HG02763 (cell line): ENCODE results near the gene TMPRSS3.

Experiments used
- ATAC-seq: cut with Tn5 transposase; IDR thresholded peaks from one replicate; pipeline ENCODE4 v1.9.1; 2021; ENCODE audit warnings: mild to moderate bottlenecking, moderate library complexity; ENCODE audit not compliant: unreplicated experiment

The TMPRSS3 gene

DNA sequence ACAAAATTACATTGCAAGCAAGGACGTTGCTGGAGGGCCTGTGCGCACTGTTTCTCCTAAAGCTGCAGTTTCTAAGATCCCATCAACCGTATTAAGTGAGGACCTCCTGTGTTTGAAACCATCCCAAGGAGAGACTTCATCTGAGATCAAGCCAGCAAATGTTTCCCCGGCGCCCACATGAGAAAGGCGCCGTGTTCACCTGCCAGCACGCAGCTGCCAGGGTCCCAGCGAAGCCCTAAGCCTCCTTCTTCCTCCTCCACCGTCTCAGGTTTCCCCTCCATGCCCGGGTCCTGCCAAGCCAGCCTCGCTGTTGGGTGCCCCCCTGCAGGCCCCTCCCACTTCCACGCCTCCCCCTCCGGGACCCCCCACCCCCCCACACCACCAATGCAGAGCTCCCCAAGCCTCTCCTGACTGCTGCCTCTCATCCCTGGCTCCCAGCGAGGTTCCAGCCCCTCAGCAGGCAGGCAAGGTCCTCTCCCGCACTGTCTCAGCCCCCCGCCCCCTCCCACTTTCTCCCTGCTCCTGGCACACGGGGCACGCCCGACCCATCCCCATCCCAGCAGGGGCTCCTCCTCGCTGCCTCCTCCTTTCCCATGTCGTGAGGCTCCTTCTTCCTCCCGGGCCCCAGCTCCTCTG, 20.9 kb downstream of the TMPRSS3 start:
- no peak for ATAC-seq

DNA sequence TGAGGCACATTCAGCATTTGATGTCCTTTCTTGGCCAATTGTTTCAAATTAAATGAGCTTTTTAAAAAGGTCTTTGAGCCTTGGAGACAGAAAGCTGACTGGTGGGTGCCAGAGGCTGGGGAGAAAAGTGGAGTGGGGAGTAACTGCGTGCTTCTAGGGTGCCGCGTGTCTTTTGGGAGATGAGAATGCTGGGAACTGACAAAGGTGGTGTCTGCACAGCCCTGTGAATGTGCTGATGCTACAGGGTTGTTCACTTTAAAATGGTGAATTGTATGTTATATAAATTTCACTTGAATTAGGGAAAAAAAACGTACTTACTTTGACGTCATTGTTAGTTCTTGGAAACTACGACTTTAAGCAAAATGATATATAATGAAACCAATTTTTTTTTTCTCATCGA, 21.4 kb downstream of the TMPRSS3 start:
- ATAC-seq, result no peak

DNA sequence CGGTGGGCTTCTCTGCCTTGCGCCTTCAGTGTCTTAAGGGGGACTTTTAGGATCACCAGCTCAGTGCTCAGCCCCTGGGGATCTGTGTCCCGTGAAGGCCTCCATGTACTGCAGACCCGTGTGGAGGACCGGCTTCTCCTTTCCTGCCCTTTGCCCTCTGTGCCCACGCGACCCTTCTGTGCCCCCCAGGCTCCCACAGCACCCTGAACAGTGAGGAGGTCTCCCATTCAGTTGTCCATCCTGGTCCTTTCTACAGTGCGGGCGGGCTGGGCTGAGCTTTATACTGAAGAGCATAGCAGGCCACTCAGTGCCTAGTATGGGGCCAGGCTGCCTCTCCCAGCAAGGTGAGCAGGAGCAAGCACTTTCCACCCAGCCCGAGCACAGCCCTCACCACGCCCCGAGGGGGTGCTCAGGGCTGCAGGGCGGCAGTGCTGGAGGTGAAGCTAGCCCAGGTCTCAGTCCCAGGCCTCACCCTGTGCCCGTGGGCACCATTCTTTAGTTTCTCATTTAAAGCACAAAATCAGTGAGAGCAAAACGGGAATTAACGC, 21.9 kb downstream of the TMPRSS3 start:
- ATAC-seq, result no peak

DNA sequence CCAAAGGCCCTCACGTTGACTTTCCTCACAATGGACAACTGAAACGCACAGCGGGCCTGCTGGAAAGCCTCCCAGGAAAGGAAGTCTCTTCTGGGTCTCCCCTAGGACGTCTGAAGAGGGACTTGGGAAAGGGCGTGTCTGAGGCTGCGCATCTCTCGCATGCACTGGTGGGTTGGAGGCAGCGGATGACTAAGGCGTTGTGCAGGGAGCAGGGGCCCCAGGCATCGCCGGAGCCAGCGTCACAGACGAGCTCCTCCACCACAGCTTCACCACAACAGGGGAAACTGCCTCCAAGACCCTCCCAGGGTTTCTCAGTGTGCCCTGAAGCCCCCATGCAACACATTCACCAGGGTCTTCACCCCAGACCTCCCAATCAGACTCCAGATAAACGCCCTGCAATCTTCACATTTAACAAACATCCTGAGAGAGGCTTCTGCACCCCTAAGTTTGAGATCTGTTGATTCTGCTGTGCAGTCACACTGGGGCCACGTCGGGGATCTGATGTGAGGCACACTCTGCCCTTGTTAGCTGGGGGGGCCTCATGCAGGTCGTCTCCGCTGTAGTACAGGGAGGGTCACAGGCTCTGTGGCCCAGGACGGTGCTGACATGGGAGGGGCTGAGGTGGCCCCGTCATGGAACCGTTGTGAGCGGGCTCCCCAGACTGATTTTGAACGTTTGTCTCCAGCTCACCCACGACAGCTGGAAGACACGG, 22.5 kb downstream of the TMPRSS3 start:
- ATAC-seq, result no peak

DNA sequence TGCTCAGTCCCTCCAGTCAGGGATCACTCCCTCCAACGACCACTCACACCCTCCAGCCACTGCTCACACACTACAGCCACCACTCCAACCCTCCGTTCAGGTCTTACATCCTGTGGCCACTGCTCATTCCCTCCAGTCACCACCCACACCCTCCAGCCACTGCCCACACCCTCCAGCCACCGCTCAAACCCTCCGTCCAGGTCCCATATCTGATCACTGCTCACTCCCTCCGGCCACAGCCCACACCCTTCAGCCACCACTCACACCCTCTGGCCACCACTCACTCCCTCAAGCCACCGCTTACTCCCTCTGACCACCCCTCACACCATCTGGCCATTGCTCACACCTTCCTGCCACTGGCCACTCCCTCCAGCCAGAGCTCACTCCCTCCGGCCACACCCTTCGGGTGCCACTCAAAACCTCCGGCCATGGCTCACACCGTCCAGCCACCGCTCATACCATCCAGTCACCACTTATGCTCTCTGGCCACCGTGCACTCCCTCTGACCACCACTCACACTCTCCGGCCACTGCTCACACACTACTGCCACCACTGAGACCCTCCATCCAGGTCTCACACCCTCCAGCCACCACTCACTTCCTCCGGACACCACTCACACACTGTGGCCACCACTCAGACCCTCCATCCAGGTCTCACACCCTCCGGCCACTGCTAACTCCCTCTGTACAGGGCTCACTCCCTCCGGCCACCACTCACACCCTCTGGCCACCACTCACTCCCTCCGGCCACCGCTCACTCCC, 24.8 kb downstream of the TMPRSS3 start:
- no peak for ATAC-seq

DNA sequence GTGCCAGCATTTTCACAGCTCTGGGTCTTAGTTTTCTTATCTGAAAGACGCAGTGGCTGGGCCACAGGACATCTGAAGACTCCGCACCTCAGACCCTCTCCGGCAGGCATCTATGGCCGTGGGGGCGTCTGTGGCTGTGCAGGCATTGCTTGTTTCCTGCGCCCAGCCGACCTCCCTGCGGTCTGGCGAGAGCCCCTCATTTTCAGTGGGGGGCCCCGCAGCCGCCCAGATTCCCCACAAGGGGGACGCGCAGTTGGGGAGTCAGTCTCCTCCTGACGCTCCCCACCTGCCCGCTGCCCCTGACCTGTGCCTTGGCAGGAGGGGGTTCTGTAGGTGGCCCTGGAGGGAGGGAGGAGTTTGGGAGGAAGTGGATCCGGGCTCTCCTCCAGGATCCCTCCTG, 26.0 kb downstream of the TMPRSS3 start:
- no peak for ATAC-seq

DNA sequence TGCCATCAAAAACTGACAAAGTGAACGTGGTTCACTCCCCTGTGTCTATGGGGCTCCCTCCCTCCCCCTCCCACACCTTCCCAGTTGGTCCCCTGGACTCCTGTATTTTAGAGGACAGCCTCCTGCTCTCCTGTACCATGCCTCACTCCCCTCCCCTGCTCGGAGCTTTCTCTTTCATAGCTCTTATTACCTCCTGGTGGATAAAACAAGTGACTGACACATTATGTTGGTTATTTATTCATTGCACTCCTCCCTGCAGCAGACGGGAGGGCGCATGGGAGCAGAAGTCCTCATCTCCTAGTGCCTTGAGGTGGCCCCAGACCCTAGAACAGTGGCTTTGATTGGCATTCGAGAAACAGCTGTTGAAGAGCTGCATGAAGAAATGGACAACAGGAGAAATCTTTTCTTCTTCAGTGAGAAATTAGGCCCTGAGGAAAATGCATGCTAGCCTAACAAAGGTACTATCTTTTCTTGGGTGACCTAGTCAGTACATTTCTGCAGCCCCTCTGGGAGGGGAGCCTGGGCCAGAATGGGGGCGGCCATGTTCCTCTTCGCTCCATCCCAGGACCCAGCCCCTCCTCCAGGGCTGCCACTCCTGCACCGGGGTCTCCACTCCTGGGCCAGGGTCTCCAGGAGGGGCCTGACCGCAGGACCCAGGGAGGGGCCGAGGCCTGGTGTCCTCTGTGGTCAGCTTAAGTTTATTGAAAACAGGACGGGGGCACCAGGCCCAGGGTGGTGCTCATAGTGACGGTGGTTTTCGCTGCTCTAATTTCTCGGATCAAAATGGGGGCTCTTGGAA, 28.3 kb downstream of the TMPRSS3 start:
- ATAC-seq, result no peak

DNA sequence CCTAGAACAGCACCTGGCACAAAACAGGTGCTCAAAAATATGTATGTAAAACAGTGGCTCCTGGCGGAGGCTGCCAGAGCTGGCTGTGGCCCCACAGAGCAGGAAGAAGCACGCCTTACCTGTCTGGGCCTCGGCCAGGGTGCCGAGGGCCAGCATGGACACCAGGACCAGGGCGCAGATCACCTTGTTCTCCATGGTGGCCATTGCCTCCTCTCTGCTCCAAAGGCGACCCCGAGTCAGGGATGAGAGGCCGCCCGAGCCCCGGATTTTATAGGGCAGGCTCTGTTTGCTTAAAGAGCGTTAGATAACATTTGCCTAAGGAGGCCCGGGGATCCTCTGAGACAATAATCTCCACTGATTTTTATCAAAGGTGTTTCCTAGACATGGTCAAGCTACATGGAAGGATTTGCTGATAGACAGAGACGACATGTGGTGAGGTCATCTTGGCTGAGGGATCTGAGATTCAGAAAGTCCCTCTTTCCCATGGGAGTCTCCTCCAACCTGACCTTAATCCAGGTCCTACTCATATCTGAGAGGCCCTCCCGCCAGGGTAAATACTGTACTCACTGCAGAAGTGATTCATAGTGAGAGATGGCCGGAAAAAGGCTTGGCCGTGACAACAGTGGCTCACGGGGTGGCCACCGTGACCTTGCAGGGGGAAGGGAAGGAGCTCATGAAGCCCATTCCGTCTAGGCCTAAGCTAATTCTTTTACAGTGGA, 29.4 kb downstream of the TMPRSS3 start, which contains the start of gene TFF1:
Gene TFF1 (minus strand): TSS at position 244 of the 719 bp plus-strand sequence. CDS start 40 bp downstream, at position 204.
- ATAC-seq, result no peak

DNA sequence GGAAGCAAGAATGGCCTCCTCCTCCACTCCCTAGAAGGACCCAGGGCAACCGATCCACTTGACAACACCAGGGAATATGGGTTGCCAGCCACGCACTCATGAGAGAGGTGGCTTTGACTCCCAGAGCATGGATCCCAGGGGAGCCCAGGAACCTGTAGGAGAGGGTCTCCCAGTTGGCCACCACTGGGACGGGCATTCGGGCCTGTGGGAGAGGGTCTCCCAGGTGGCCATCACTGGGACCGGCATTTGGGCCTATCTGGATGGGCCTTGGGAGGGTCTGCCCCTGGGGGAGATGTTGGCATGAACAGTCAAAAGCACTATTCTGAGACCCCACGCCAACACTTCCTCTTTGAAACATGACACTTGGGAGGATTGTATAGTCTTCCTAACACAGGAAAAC, 30.1 kb downstream of the TMPRSS3 start:
- ATAC-seq, result no peak

DNA sequence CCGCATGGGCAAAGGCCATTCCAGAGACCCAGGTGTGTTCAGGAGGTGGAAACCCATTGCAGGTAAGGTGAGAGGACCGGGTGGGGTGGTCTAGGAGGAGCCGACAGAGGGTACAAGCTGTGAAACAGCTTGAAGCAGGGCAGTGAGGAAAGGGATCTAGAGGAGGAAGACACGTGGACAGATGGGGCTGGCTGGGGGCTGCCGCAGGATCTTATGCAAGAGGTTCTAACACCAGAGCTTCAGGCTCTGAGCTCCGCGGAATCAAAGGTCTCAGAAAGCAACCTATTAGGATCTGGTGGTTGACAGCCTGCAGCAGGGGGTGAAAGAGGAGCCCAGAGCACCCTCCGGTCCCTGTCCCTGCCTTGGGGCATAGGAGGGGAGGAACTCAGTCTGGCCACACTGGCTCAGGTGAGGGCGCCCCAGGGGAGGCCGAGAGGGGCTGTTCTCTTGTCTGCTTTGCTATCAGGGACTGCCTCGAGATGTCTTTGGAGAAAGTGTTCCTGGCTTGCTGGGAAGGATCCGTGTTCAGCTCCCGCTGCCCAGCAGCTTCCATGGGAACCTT, 31.5 kb downstream of the TMPRSS3 start:
- ATAC-seq, result no peak

DNA sequence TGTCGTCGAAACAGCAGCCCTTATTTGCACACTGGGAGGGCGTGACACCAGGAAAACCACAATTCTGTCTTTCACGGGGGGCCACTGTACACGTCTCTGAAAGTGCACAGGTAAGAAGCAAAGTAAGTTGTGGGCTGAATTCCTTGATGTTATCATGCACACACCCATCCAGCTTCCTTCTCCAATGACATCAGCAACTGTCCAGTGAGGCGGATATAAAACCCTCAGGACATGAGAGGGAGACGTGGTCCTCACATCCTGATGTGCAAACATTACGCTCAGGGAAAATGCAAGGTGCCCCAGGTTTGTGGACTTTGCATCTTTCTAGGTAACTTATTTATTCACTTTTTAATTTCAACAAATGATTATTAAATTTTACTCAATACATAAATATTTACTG, 32.5 kb downstream of the TMPRSS3 start:
- ATAC-seq, result no peak

DNA sequence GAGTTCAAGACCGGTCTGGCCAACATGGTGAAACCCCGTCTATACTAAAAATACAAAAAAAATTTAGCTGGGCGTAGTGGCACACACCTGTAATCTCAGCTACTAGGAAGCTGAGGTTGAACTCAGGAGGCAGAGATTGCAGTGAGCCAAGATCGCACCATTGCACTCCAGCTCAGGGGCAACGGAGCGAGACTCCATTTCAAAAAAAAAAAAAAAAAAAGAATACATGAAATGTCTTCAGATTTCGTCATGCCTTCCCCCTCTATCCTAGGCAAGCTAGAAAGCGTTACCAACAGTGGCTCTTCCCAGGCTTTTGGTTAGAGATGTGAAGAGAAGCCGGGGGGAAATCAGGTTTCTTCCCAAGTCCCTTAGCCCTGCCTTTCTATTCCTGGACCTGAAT, 33.2 kb downstream of the TMPRSS3 start:
- ATAC-seq, result no peak

DNA sequence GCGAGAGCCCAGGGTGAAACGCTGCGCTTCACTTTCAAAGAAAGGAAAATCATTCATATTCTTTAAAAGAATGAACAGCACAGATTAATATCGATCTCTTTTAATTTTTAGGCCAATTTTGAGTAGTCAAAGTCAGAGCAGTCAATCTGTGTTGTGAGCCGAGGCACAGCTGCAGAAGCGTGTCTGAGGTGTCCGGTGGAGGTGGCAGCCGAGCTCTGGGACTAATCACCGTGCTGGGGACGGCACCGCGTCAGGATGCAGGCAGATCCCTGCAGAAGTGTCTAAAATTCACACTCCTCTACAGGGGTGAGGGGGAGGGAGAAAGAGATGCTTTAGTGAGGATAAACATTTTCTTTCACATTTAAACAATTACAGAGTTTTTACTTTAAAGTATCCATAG, 33.7 kb downstream of the TMPRSS3 start:
- ATAC-seq, result no peak

DNA sequence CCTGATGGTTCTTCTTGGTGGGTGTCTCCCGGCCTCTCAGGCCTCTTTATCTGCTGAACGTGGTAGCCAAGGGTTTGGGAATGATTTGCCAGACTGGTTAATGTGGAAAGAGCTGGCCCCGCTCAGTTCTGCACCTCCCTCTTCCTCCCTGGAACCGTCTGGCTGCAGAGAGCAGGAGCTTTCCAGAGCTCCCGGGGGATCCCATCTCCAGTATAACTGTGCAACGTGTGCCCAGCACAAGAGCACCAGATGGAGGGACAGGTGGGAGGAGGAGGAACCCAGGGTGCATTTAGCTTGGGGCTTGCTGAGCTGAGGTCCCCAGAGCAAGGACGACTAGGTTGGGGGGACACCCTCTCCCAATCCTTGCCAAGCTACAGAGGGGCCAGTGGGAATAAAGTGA, 34.6 kb downstream of the TMPRSS3 start:
- ATAC-seq, result no peak

DNA sequence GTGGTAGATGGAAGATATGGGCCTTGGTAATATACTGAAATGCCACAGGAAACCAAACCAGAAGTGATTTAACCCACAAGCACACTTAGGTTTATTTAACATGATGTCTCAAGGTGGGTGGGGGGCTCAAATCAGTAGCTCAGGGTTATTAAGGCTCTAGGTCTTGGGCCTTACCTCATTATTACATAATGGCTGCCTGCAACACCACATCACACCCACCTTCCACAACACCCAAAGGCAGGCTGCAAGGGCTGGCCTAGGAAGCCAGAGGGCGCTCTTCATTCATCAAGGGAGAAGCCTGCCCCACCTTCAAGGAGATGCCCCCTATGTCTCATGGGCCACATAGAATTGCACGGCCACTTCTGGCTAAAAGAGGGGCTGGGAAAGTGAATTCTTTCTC, 35.5 kb downstream of the TMPRSS3 start:
- ATAC-seq, result no peak

DNA sequence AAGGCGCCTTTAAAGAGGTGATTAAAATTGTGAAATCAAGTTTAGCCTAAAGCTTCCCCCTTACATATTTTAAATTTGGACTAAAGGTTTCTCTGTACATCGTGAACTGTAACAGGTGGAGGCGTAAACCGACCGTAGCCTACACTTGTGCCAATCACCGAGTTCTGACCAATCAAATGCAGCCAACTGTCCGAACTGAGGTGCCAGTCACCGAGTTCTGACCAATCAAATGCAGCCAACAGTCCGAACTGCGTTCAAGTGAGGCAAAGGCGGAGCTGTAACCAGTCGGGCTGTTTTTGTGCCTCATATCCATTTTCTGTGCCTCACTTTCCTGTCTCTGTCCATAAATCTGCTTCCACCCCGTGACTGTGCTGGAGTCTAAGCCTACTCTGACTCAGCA, 36.9 kb downstream of the TMPRSS3 start:
- ATAC-seq, result no peak

DNA sequence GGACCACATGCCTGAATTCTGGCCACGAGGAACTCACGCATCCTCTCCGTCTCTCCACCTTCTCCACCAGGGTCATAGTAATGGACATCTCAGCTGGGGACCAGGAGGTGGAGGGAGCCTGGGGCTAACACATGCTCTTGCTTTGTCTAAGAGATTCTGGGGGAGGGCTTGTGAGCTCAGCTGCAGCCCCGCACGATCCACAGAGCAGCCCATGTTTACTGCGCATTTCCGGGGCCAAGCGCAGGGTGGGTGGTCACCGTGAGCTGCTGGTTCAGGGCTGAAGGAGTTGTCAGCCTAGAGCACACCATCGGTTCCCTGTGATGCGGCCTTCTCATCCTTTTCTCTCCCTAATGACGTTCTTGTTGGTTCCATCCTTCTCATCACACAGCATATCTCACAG, 37.6 kb downstream of the TMPRSS3 start:
- no peak for ATAC-seq

DNA sequence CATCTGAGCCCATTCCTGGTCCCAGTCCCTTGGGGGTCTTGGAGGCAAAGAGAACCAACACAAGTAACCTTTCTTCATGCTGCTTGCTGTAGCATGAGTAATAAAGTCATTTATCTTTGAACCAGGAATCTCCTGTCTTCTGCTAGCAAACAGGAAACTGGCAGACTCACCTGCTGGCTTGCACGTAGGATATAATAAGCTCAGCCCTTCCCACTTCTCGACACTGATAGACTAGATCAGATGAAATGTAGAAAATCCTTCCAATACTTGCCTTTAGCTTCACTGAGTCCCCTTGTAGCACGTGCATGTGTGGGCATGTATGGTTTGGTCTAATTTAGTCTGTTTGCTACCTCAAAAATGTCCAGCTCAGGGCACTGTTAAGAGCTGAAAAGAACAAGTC, 38.5 kb downstream of the TMPRSS3 start:
- ATAC-seq, result no peak

DNA sequence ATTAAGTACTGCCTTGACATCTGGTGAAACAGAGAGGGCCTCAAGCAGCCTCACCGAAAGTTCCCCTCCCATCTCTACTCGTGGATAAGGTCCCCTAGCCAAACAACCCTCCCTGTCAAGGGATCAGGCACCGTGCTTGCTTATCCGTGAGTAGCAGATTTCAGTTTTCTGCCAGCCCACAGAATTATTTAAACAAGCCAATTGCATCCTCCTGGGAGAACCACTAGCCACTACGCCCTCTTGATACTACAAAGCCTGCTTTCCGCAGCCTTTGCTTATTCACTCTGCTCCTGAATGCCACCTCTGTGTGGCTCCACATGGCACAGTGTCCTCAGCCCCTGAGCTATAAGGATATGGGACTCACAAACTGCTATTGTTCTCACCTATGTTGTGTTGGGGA, 39.2 kb downstream of the TMPRSS3 start:
- no peak for ATAC-seq

DNA sequence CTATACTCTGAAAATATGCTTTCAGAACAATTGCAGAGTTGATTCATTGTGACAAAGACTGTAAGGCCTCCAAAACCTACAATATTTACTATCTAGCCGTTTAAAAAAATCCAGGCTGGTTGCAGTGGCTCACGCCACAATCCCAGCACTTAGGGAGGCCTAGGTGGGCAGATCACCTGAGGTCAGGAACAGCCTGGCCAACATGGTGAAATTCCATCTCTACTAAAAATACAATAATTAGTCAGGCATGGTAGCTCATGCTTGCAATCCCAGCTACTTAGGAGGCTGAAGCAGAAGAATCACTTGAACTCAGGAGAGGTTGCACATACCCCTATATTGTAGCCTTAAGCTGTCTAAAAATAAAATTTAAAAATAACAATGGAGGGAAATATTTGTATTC, 39.8 kb downstream of the TMPRSS3 start:
- ATAC-seq, result no peak
